GM12878 (cell line): ENCODE results near the gene KLHL36. TPM values are rescaled to one million over a fixed set of nuclear protein-coding genes. Genes with fewer than 3 reads are reported as not detected.

Experiments
- ATAC-seq: fragments of 200-7000 bp; cut with Tn5 transposase; 3 replicates; pipeline ENCODE4 v1.9.1; 2020; ENCODE audit warnings: mild to moderate bottlenecking, moderate library complexity
- BruUV-seq: library from RNA; stranded (reverse); fragments of 400-500 nt; replicated peaks from 2 replicates; lab custom pipeline; 2021; lab: Mats Ljungman, UMichigan
- CTCF ChIA-PET: fragments of 300-600 bp; sonication (Branson Sonifier 250); formaldehyde crosslinking; extraction: SDS; loops from one replicate; lab custom pipeline; 2021; ENCODE audit warnings: inconsistent platforms; lab: Yijun Ruan, JAX
- POLR2A ChIA-PET: fragments of 350-600 bp; formaldehyde crosslinking; extraction: SDS; loops from one replicate; lab custom pipeline; 2021; ENCODE audit warnings: inconsistent platforms; lab: Charles Lee
- RAD21 ChIA-PET: fragments of 300-600 bp; sonication (Branson Sonifier 250); formaldehyde crosslinking; loops from one replicate; lab custom pipeline; 2023; ENCODE audit warnings: antibody characterized with exemption; ENCODE audit not compliant: unreplicated experiment; lab: Charles Lee
- SMC1A ChIA-PET: fragments of 300-600 bp; sonication (Branson Sonifier 250); formaldehyde crosslinking; loops from one replicate; lab custom pipeline; 2023; ENCODE audit not compliant: unreplicated experiment, uncharacterized antibody; lab: Charles Lee
- DNase-seq: peaks from one replicate; pipeline ENCODE4 v3.0.0-alpha.2; 2011; ENCODE audit warnings: low read depth, low spot score
- FAIRE-seq: peaks from 3 replicates; lab custom pipeline; 2011; peaks lifted over from hg19 to GRCh38; lab: Jason Lieb, UNC
- H2AFZ ChIP-seq: 2 replicates; pipeline ENCODE4 v1.6.0; 2011; ENCODE audit warnings: low read depth, low read length, control low read depth; ENCODE audit not compliant: control insufficient read depth
- H3K27ac ChIP-seq: 2 replicates; pipeline ENCODE4 v1.5.1; 2011; ENCODE audit warnings: control low read depth; ENCODE audit not compliant: control insufficient read depth, insufficient read depth
- H3K27me3 ChIP-seq, 2 experiments: replicated peaks in 1 of 2; 2 replicates each; pipeline versions ENCODE4 v1.6.0 to v1.6.1; 2011; ENCODE audit warnings: low read length in 1 of 2; ENCODE audit not compliant: control insufficient read depth in 2 of 2, insufficient read depth in 2 of 2
- H3K36me3 ChIP-seq, 2 experiments: 2 replicates each; pipeline ENCODE4 v1.5.1; 2011; ENCODE audit warnings: low read length in 1 of 2; ENCODE audit not compliant: control insufficient read depth in 2 of 2, insufficient read depth in 2 of 2
- H3K4me1 ChIP-seq: 2 replicates; pipeline ENCODE4 v1.6.1; 2011; ENCODE audit warnings: mild to moderate bottlenecking, low read length, moderate library complexity, mixed read lengths; ENCODE audit not compliant: control insufficient read depth, insufficient read depth
- H3K4me2 ChIP-seq: 2 replicates; pipeline ENCODE4 v1.6.0; 2011; ENCODE audit warnings: control low read depth; ENCODE audit not compliant: control insufficient read depth, insufficient read depth
- H3K4me3 ChIP-seq: fragments of 200-600 bp; sonication (generic); 2 replicates; pipeline ENCODE4 v1.5.1; 2016
- H3K79me2 ChIP-seq: 2 replicates; pipeline ENCODE4 v1.6.0; 2011; ENCODE audit warnings: low read length; ENCODE audit not compliant: control insufficient read depth, insufficient read depth
- H3K9ac ChIP-seq: 2 replicates; pipeline ENCODE4 v1.8.0; 2011; ENCODE audit warnings: low read length, control low read depth, mixed read lengths; ENCODE audit not compliant: control insufficient read depth, insufficient read depth
- H3K9me3 ChIP-seq: replicated peaks from 3 replicates; pipeline ENCODE4 v1.5.1; 2011; ENCODE audit warnings: mild to moderate bottlenecking, low read length; ENCODE audit not compliant: control insufficient read depth, insufficient read depth
- H4K20me1 ChIP-seq: 2 replicates; pipeline ENCODE4 v1.6.0; 2011; ENCODE audit not compliant: control insufficient read depth, insufficient read depth
- CHD2 ChIP-seq: IDR thresholded peaks from 2 replicates; pipeline ENCODE4 v1.6.1; 2011; ENCODE audit warnings: low read depth, low read length, improper control_type of control experiment, borderline replicate concordance
- HDGF ChIP-seq: fragments of 450-650 bp; IDR thresholded peaks from 2 replicates; pipeline ENCODE4 v1.6.1; 2016; ENCODE audit warnings: antibody characterized with exemption
- NR2C2 ChIP-seq: IDR thresholded peaks from 2 replicates; pipeline ENCODE4 v1.6.1; 2011; ENCODE audit warnings: borderline replicate concordance, low read depth; ENCODE audit not compliant: control insufficient read depth, insufficient read length
- POLR2A ChIP-seq: IDR thresholded peaks from 2 replicates; pipeline ENCODE4 v1.6.1; 2011; ENCODE audit warnings: low read depth, mild to moderate bottlenecking, low read length
- SIN3A ChIP-seq: IDR thresholded peaks from 2 replicates; pipeline ENCODE4 v1.6.1; 2012; ENCODE audit warnings: low read depth, low read length, improper control_type of control experiment
- SMC3 ChIP-seq: IDR thresholded peaks from 2 replicates; pipeline ENCODE4 v1.6.1; 2011; ENCODE audit warnings: low read length, improper control_type of control experiment, borderline replicate concordance
- STAT3 ChIP-seq: IDR thresholded peaks from 2 replicates; pipeline ENCODE4 v1.6.1; 2011; ENCODE audit warnings: low read depth, low read length, improper control_type of control experiment
- TCF3 ChIP-seq: IDR thresholded peaks from 2 replicates; pipeline ENCODE4 v1.6.1; 2012; ENCODE audit warnings: low read depth, mild to moderate bottlenecking, low read length, borderline replicate concordance; ENCODE audit not compliant: insufficient read depth
- ZNF24 ChIP-seq: fragments of 450-650 bp; IDR thresholded peaks from 2 replicates; pipeline ENCODE4 v1.6.1; 2017; ENCODE audit warnings: antibody characterized with exemption, mild to moderate bottlenecking
- ZNF384 ChIP-seq: IDR thresholded peaks from 2 replicates; pipeline ENCODE4 v1.6.1; 2012; ENCODE audit warnings: low read depth, mild to moderate bottlenecking, low read length, improper control_type of control experiment, borderline replicate concordance
- WGBS: methylation state at CpG from one replicate; pipeline ENCODE4 v1.1.6; 2016; ENCODE audit warnings: low lambda C conversion rate; ENCODE audit not compliant: insufficient replicate concordance, insufficient coverage; ENCODE audit errors: missing lambda C conversion rate; 5-methylcytosine and 5-hydroxymethylcytosine counted together
- in situ Hi-C: fragments of 300-500 bp; cut with MboI; formaldehyde crosslinking; loops from 9 replicates; pipeline ENCODE4 v1.14.3; 2018; ENCODE audit warnings: mixed read lengths
- intact Hi-C: fragments of 100-400 bp; cut with micrococcal nuclease; formaldehyde crosslinking; loops from one replicate; pipeline ENCODE4 v1.14.2; 2022; ENCODE audit not compliant: unreplicated experiment
- polyA plus RNA-seq, 11 experiments: library from polyadenylated mRNA; depleted of rRNA in 4 of 11; unstranded in 6 of 11; stranded (reverse) in 5 of 11; fragments of >200 nt; fragmentation: Nextera tagmentation in 4 of 11; fragmentation: Illumina TruSeq in 1 of 11; extraction: Ambion mirVana in 4 of 11; extraction: Trizol in 1 of 11; gene quantifications; 1 replicate in 1 of 11; 2 replicates in 10 of 11; pipeline versions ENCODE4 v1.2.1 to v1.2.3, GENCODE V29; 2011 to 2016; ENCODE audit warnings: inconsistent platforms in 2 of 11, missing spikeins in 2 of 11, low read depth in 1 of 11
- total RNA-seq, 4 experiments: library from RNA; depleted of rRNA in 3 of 4; stranded (reverse); fragments of >200 nt in 3 of 4; fragmentation: Illumina TruSeq in 1 of 4; extraction: Trizol in 1 of 4; gene quantifications; 2 replicates each; pipeline versions ENCODE4 v1.2.1 to v1.2.3, GENCODE V29; 2013 to 2021
- TF ChIP-seq, protein P1 (sequence below): fragments of 450-650 bp; IDR thresholded peaks from 2 replicates; pipeline ENCODE4 v1.6.1; 2016; ENCODE audit warnings: mild to moderate bottlenecking, moderate library complexity, borderline replicate concordance
- TF ChIP-seq, protein P2 (sequence below): IDR thresholded peaks from 2 replicates; pipeline ENCODE4 v1.6.1; 2012; ENCODE audit warnings: mild to moderate bottlenecking, low read depth, low read length

The KLHL36 gene
- total and polyA plus RNA-seq, 10 of the 15 experiments (the other 5 are each of a cell fraction or from before 2014, with no cell fraction given): 2.6 to 45.3 (median 16.8) TPM

DNA sequence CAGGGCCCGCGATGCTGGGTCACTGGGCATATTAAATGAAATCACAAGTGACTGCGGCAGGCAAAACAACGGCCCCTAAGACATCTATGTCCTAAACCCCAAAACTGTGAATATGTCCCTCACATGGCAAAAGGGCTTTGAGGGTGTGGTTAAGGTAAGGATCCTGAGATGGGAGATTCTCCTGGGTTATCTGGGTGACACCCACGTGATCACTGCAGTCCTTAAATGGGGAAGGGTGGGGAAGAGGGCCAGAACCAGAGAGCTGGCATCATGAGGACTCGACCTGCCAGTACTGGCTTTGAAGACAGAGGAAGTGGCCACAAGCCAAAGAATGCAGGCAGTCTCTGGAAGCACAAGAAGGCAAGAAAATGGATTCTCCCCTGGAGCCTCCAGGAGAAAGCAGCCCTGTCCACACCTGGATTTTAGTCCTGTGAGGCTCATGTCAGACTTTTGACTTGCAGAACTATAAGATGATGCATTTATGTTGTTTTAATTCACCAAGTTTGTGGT, 42.9 kb upstream of the KLHL36 start:
- Histone ChIP-seq H3K9me3 (peaks cover 4% of the 10 kb centered on the region; the same call in 2 of the 3 replicates), H3K4me2 (peak overlapping the region; percentile 92), H3K79me2 (peaks cover 92% of the 10 kb centered on the region), H4K20me1 (no peaks in the 10 kb centered on the region), H3K9ac (no peak overlapping the region), H3K27me3 (no peaks in the 10 kb centered on the region), H3K4me3 (0 out of 2 replicates have a peak overlapping the region, but pooled peaks have one; percentile 60), H2AFZ (no peak overlapping the region), H3K27ac (peak overlapping the region; percentile 80), H3K4me1 (peaks cover 76% of the 10 kb centered on the region), H3K36me3 (peaks cover 2 to 10% of the 10 kb centered on the region in 2 experiments; a peak in 3 of 4 replicates)
- CTCF ChIA-PET: interaction anchor here (1.5 kb wide), 2 partner anchors 11 to 121 kb away, joined by 5 to 6 read pairs; no protein-coding TSS in a partner anchor
- FAIRE-seq (no peak), DNase-seq (no peak), ATAC-seq (no peak)
- POLR2A ChIA-PET: interaction anchor here (0.9 to 16.2 kb wide), 3 partner anchors 8 to 11 kb away, joined by 3 to 214 read pairs (median 12); partner anchors contain the start of gene COTL1
- RAD21 ChIA-PET: interaction anchor here (2.9 to 13.6 kb wide), 4 partner anchors 8 to 91 kb away, joined by 11 to 224 read pairs (median 50); partner anchors contain the start of gene COTL1
- in situ Hi-C loops: loop anchor here (10.0 to 25.0 kb wide), 2 partner anchors 651 to 957 kb away; partner anchors contain the start of gene OSGIN1
- 73% methylated on average over 6 of the region's 6 CpGs for WGBS
- intact Hi-C loops: no loop called here
- SMC1A ChIA-PET: interaction anchor here (0.5 to 13.9 kb wide), 8 partner anchors 8 to 952 kb away, joined by 3 to 229 read pairs (median 4); partner anchors contain the start of gene COTL1
- no peak for TF ChIP-seq NR2C2
- TF ChIP-seq HDGF: no peak
- TF ChIP-seq, protein P1, sequence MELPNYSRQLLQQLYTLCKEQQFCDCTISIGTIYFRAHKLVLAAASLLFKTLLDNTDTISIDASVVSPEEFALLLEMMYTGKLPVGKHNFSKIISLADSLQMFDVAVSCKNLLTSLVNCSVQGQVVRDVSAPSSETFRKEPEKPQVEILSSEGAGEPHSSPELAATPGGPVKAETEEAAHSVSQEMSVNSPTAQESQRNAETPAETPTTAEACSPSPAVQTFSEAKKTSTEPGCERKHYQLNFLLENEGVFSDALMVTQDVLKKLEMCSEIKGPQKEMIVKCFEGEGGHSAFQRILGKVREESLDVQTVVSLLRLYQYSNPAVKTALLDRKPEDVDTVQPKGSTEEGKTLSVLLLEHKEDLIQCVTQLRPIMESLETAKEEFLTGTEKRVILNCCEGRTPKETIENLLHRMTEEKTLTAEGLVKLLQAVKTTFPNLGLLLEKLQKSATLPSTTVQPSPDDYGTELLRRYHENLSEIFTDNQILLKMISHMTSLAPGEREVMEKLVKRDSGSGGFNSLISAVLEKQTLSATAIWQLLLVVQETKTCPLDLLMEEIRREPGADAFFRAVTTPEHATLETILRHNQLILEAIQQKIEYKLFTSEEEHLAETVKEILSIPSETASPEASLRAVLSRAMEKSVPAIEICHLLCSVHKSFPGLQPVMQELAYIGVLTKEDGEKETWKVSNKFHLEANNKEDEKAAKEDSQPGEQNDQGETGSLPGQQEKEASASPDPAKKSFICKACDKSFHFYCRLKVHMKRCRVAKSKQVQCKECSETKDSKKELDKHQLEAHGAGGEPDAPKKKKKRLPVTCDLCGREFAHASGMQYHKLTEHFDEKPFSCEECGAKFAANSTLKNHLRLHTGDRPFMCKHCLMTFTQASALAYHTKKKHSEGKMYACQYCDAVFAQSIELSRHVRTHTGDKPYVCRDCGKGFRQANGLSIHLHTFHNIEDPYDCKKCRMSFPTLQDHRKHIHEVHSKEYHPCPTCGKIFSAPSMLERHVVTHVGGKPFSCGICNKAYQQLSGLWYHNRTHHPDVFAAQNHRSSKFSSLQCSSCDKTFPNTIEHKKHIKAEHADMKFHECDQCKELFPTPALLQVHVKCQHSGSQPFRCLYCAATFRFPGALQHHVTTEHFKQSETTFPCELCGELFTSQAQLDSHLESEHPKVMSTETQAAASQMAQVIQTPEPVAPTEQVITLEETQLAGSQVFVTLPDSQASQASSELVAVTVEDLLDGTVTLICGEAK: no peak
- TF ChIP-seq SMC3: no peak
- no peak for TF ChIP-seq CHD2
- no peak for TF ChIP-seq SIN3A
- TF ChIP-seq ZNF384: no peak
- no peak for TF ChIP-seq STAT3
- TF ChIP-seq POLR2A: no peak
- no peak for TF ChIP-seq TCF3
- TF ChIP-seq ZNF24: no peak
- TF ChIP-seq, protein P2, sequence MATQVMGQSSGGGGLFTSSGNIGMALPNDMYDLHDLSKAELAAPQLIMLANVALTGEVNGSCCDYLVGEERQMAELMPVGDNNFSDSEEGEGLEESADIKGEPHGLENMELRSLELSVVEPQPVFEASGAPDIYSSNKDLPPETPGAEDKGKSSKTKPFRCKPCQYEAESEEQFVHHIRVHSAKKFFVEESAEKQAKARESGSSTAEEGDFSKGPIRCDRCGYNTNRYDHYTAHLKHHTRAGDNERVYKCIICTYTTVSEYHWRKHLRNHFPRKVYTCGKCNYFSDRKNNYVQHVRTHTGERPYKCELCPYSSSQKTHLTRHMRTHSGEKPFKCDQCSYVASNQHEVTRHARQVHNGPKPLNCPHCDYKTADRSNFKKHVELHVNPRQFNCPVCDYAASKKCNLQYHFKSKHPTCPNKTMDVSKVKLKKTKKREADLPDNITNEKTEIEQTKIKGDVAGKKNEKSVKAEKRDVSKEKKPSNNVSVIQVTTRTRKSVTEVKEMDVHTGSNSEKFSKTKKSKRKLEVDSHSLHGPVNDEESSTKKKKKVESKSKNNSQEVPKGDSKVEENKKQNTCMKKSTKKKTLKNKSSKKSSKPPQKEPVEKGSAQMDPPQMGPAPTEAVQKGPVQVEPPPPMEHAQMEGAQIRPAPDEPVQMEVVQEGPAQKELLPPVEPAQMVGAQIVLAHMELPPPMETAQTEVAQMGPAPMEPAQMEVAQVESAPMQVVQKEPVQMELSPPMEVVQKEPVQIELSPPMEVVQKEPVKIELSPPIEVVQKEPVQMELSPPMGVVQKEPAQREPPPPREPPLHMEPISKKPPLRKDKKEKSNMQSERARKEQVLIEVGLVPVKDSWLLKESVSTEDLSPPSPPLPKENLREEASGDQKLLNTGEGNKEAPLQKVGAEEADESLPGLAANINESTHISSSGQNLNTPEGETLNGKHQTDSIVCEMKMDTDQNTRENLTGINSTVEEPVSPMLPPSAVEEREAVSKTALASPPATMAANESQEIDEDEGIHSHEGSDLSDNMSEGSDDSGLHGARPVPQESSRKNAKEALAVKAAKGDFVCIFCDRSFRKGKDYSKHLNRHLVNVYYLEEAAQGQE: no peak
- no TSS peak for BruUV-seq
